ENCODE measurements around the gene CYP2U1.
"Not testable (repeated sequence)": the region's sequence is repeated elsewhere in the genome, so short reads cannot be mapped to it uniquely, and the experiment has no call there.

CYP2U1 gene

GRCh38 chr4:107967921-107968320 lies 36.6 kb downstream of the CYP2U1 start:
- H3K9me3 ChIP-seq (ENCODE audit: control extremely low read depth in 1 of 5, control insufficient read depth in 4 of 5, insufficient read depth in 2 of 5, low read depth in 1 of 5, low read length in 4 of 5); POLR2A ChIA-PET; CTCF ChIA-PET; DNase-seq; H3K27ac ChIP-seq (ENCODE audit: insufficient read depth in 1 of 2, low read depth in 1 of 2, low read length in 2 of 2, poor library complexity in 1 of 2, severe bottlenecking in 2 of 2); H3K4me1 ChIP-seq (ENCODE audit: control extremely low read depth in 1 of 4, control insufficient read depth in 4 of 4, insufficient read depth in 4 of 4, low read length in 3 of 4); H3K4me3 ChIP-seq (ENCODE audit: control insufficient read depth in 1 of 7, extremely low read depth in 1 of 7, insufficient read depth in 4 of 7, low read depth in 2 of 7, low read length in 6 of 7); H3K27me3 ChIP-seq (replicated peaks in 2 of 5; ENCODE audit: control insufficient read depth in 4 of 5, insufficient read depth in 5 of 5, low read length in 4 of 5); H3K36me3 ChIP-seq (ENCODE audit: control insufficient read depth in 4 of 4, insufficient read depth in 4 of 4, low read length in 3 of 4): not testable (repeated sequence)
- no CpG with 5 or more reads among the region's 1 CpG for WGBS (ENCODE audit: insufficient coverage)

GRCh38 chr4:107970063-107970798 lies 38.9 kb downstream of the CYP2U1 start:
- H3K27me3 ChIP-seq (replicated peaks in 2 of 5; ENCODE audit: control insufficient read depth in 4 of 5, insufficient read depth in 5 of 5, low read length in 4 of 5), result no peaks in the 10 kb centered on the region
- H3K36me3 ChIP-seq (ENCODE audit: control insufficient read depth in 4 of 4, insufficient read depth in 4 of 4, low read length in 3 of 4), result no peaks in the 10 kb centered on the region
- ChIA-PET POLR2A (no interaction called here), CTCF (no interaction called here)
- no peak for DNase-seq
- H3K4me3 ChIP-seq (ENCODE audit: control insufficient read depth in 1 of 7, extremely low read depth in 1 of 7, insufficient read depth in 4 of 7, low read depth in 2 of 7, low read length in 6 of 7), result no peak overlapping the region
- peaks cover 0 to 4% (median 0%) of the 10 kb centered on the region in 5 experiments for H3K9me3 ChIP-seq (ENCODE audit: control extremely low read depth in 1 of 5, control insufficient read depth in 4 of 5, insufficient read depth in 2 of 5, low read depth in 1 of 5, low read length in 4 of 5)
- 96% methylated on average over 7 of the region's 12 CpGs for WGBS (ENCODE audit: insufficient coverage)
- H3K27ac ChIP-seq (ENCODE audit: insufficient read depth in 1 of 2, low read depth in 1 of 2, low read length in 2 of 2, poor library complexity in 1 of 2, severe bottlenecking in 2 of 2), result no peak overlapping the region
- no peaks in the 10 kb centered on the region for H3K4me1 ChIP-seq (ENCODE audit: control extremely low read depth in 1 of 4, control insufficient read depth in 4 of 4, insufficient read depth in 4 of 4, low read length in 3 of 4)

GRCh38 chr4:107972605-107973004 lies 41.3 kb downstream of the CYP2U1 start:
- H3K4me3 ChIP-seq (ENCODE audit: control insufficient read depth in 1 of 7, extremely low read depth in 1 of 7, insufficient read depth in 4 of 7, low read depth in 2 of 7, low read length in 6 of 7), result no peak overlapping the region
- ChIA-PET POLR2A (no interaction called here), CTCF (no interaction called here)
- H3K36me3 ChIP-seq (ENCODE audit: control insufficient read depth in 4 of 4, insufficient read depth in 4 of 4, low read length in 3 of 4), result no peaks in the 10 kb centered on the region
- H3K9me3 ChIP-seq (ENCODE audit: control extremely low read depth in 1 of 5, control insufficient read depth in 4 of 5, insufficient read depth in 2 of 5, low read depth in 1 of 5, low read length in 4 of 5), result peaks cover 0 to 4% (median 0%) of the 10 kb centered on the region in 5 experiments
- H3K4me1 ChIP-seq (ENCODE audit: control extremely low read depth in 1 of 4, control insufficient read depth in 4 of 4, insufficient read depth in 4 of 4, low read length in 3 of 4), result no peaks in the 10 kb centered on the region
- no peaks in the 10 kb centered on the region for H3K27me3 ChIP-seq (replicated peaks in 2 of 5; ENCODE audit: control insufficient read depth in 4 of 5, insufficient read depth in 5 of 5, low read length in 4 of 5)
- no peak overlapping the region for H3K27ac ChIP-seq (ENCODE audit: insufficient read depth in 1 of 2, low read depth in 1 of 2, low read length in 2 of 2, poor library complexity in 1 of 2, severe bottlenecking in 2 of 2)
- DNase-seq, result no peak

GRCh38 chr4:107974523-107974922 lies 43.2 kb downstream of the CYP2U1 start:
- POLR2A ChIA-PET, result no interaction called here
- CTCF ChIA-PET, result no interaction called here
- Histone ChIP-seq H3K36me3 (ENCODE audit: control insufficient read depth in 4 of 4, insufficient read depth in 4 of 4, low read length in 3 of 4) (no peaks in the 10 kb centered on the region), H3K27me3 (replicated peaks in 2 of 5; ENCODE audit: control insufficient read depth in 4 of 5, insufficient read depth in 5 of 5, low read length in 4 of 5) (no peaks in the 10 kb centered on the region), H3K4me3 (ENCODE audit: control insufficient read depth in 1 of 7, extremely low read depth in 1 of 7, insufficient read depth in 4 of 7, low read depth in 2 of 7, low read length in 6 of 7) (no peak overlapping the region), H3K27ac (ENCODE audit: insufficient read depth in 1 of 2, low read depth in 1 of 2, low read length in 2 of 2, poor library complexity in 1 of 2, severe bottlenecking in 2 of 2) (no peak overlapping the region), H3K4me1 (ENCODE audit: control extremely low read depth in 1 of 4, control insufficient read depth in 4 of 4, insufficient read depth in 4 of 4, low read length in 3 of 4) (no peaks in the 10 kb centered on the region), H3K9me3 (ENCODE audit: control extremely low read depth in 1 of 5, control insufficient read depth in 4 of 5, insufficient read depth in 2 of 5, low read depth in 1 of 5, low read length in 4 of 5) (peaks cover 0 to 4% (median 0%) of the 10 kb centered on the region in 5 experiments)
- no peak for DNase-seq
- WGBS (ENCODE audit: insufficient coverage), result 100% methylated on average over 2 of the region's 3 CpGs

GRCh38 chr4:107977482-107977881 lies 46.1 kb downstream of the CYP2U1 start:
- DNase-seq, result no peak
- Histone ChIP-seq H3K9me3 (ENCODE audit: control extremely low read depth in 1 of 5, control insufficient read depth in 4 of 5, insufficient read depth in 2 of 5, low read depth in 1 of 5, low read length in 4 of 5) (peaks cover 0 to 16% (median 0%) of the 10 kb centered on the region in 5 experiments), H3K4me3 (ENCODE audit: control insufficient read depth in 1 of 7, extremely low read depth in 1 of 7, insufficient read depth in 4 of 7, low read depth in 2 of 7, low read length in 6 of 7) (no peak overlapping the region), H3K36me3 (ENCODE audit: control insufficient read depth in 4 of 4, insufficient read depth in 4 of 4, low read length in 3 of 4) (no peaks in the 10 kb centered on the region), H3K4me1 (ENCODE audit: control extremely low read depth in 1 of 4, control insufficient read depth in 4 of 4, insufficient read depth in 4 of 4, low read length in 3 of 4) (no peaks in the 10 kb centered on the region), H3K27me3 (replicated peaks in 2 of 5; ENCODE audit: control insufficient read depth in 4 of 5, insufficient read depth in 5 of 5, low read length in 4 of 5) (no peaks in the 10 kb centered on the region), H3K27ac (ENCODE audit: insufficient read depth in 1 of 2, low read depth in 1 of 2, low read length in 2 of 2, poor library complexity in 1 of 2, severe bottlenecking in 2 of 2) (no peak overlapping the region)
- POLR2A ChIA-PET, result no interaction called here
- CTCF ChIA-PET, result no interaction called here
- WGBS (ENCODE audit: insufficient coverage), result no CpG with 5 or more reads among the region's 4 CpGs

GRCh38 chr4:107977966-107978705 lies 46.8 kb downstream of the CYP2U1 start:
- Histone ChIP-seq H3K4me1 (ENCODE audit: control extremely low read depth in 1 of 4, control insufficient read depth in 4 of 4, insufficient read depth in 4 of 4, low read length in 3 of 4) (no peaks in the 10 kb centered on the region), H3K4me3 (ENCODE audit: control insufficient read depth in 1 of 7, extremely low read depth in 1 of 7, insufficient read depth in 4 of 7, low read depth in 2 of 7, low read length in 6 of 7) (no peak overlapping the region), H3K27me3 (replicated peaks in 2 of 5; ENCODE audit: control insufficient read depth in 4 of 5, insufficient read depth in 5 of 5, low read length in 4 of 5) (no peaks in the 10 kb centered on the region), H3K9me3 (ENCODE audit: control extremely low read depth in 1 of 5, control insufficient read depth in 4 of 5, insufficient read depth in 2 of 5, low read depth in 1 of 5, low read length in 4 of 5) (peaks cover 0 to 16% (median 0%) of the 10 kb centered on the region in 5 experiments), H3K27ac (ENCODE audit: insufficient read depth in 1 of 2, low read depth in 1 of 2, low read length in 2 of 2, poor library complexity in 1 of 2, severe bottlenecking in 2 of 2) (no peak overlapping the region), H3K36me3 (ENCODE audit: control insufficient read depth in 4 of 4, insufficient read depth in 4 of 4, low read length in 3 of 4) (no peaks in the 10 kb centered on the region)
- POLR2A ChIA-PET, result no interaction called here
- CTCF ChIA-PET, result no interaction called here
- WGBS (ENCODE audit: insufficient coverage), result 96% methylated on average over 2 of the region's 3 CpGs
- no peak for DNase-seq

- Histone ChIP-seq H3K27ac (ENCODE audit: insufficient read depth in 1 of 2, low read depth in 1 of 2, low read length in 2 of 2, poor library complexity in 1 of 2, severe bottlenecking in 2 of 2) (no peak overlapping the region), H3K36me3 (ENCODE audit: control insufficient read depth in 4 of 4, insufficient read depth in 4 of 4, low read length in 3 of 4) (no peaks in the 10 kb centered on the region), H3K9me3 (ENCODE audit: control extremely low read depth in 1 of 5, control insufficient read depth in 4 of 5, insufficient read depth in 2 of 5, low read depth in 1 of 5, low read length in 4 of 5) (peaks cover 0 to 16% (median 0%) of the 10 kb centered on the region in 5 experiments), H3K4me3 (ENCODE audit: control insufficient read depth in 1 of 7, extremely low read depth in 1 of 7, insufficient read depth in 4 of 7, low read depth in 2 of 7, low read length in 6 of 7) (no peak overlapping the region), H3K27me3 (replicated peaks in 2 of 5; ENCODE audit: control insufficient read depth in 4 of 5, insufficient read depth in 5 of 5, low read length in 4 of 5) (no peaks in the 10 kb centered on the region), H3K4me1 (ENCODE audit: control extremely low read depth in 1 of 4, control insufficient read depth in 4 of 4, insufficient read depth in 4 of 4, low read length in 3 of 4) (no peaks in the 10 kb centered on the region)
- CTCF ChIA-PET, result no interaction called here
- POLR2A ChIA-PET, result no interaction called here
- DNase-seq, result no peak
- WGBS (ENCODE audit: insufficient coverage), result 100% methylated on average over 2 of the region's 2 CpGs
These were observed 47.5 kb downstream of the CYP2U1 start for GRCh38 chr4:107978716-107979451.

Data from common myeloid progenitor, CD34-positive (primary cell).